ENCODE results near the gene SCGB2A2. TPM values are rescaled to one million over a fixed set of nuclear protein-coding genes. Genes with fewer than 3 reads are reported as not detected.

SCGB2A2 gene
- total RNA-seq, 2 experiments from 2014 or later: not detected

DNA sequence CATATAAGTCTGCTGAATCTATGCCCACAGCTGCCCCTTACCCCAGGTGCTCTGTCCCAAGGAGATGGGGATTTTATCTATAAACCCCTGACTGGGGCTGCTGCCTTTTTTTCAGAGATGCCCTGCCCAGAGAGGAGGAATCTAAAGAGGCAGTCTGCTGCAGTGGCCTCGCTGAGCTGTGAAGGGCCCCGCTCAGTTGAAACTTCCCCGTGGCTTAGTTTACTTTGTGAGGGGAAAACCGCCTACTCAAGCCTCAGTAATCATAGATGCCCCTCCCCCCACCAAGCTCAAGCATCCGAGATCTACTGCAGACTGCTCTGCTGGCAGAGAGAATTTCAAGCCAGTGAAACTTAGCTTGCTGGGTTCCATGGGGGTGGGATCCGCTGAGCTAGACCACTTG, 36.3 kb downstream of the SCGB2A2 start:
- no peak for ATAC-seq
- no peaks in the 10 kb centered on the region for H3K9me3 Mint-ChIP-seq (ENCODE audit: low read depth)
- POLR2A ChIA-PET: no interaction called here
- DNase-seq: no peak
- CTCF ChIA-PET: interaction anchor here (0.7 to 1.6 kb wide), 4 partner anchors 17 to 318 kb away, joined by 3 to 6 read pairs (median 4); no protein-coding TSS in a partner anchor
- no peak overlapping the region for H3K27ac Mint-ChIP-seq
- peaks cover 15% of the 10 kb centered on the region for H3K27me3 Mint-ChIP-seq
- peaks cover 3% of the 10 kb centered on the region for H3K4me1 Mint-ChIP-seq
- no peak overlapping the region for H3K4me3 Mint-ChIP-seq
- intact Hi-C loops (cut with DNase I, micrococcal nuclease): no loop called here
- H3K36me3 Mint-ChIP-seq (ENCODE audit: low read depth): no peaks in the 10 kb centered on the region

GRCh38 chr11:62307950-62308349, 38.0 kb downstream of the SCGB2A2 start:
- DNase-seq (no peak), ATAC-seq (no peak)
- H3K36me3 Mint-ChIP-seq (ENCODE audit: low read depth): no peaks in the 10 kb centered on the region
- H3K9me3 Mint-ChIP-seq (ENCODE audit: low read depth): no peaks in the 10 kb centered on the region
- ChIA-PET POLR2A (no interaction called here), CTCF (interaction anchor here (1.6 kb wide), 1 partner anchor 33 kb away, joined by 4 read pairs; no protein-coding TSS in a partner anchor)
- H3K4me3 Mint-ChIP-seq: no peak overlapping the region
- peaks cover 10% of the 10 kb centered on the region for H3K4me1 Mint-ChIP-seq
- H3K27ac Mint-ChIP-seq: no peak overlapping the region
- peaks cover 15% of the 10 kb centered on the region for H3K27me3 Mint-ChIP-seq
- intact Hi-C loops (cut with DNase I, micrococcal nuclease): no loop called here

- H3K4me1 Mint-ChIP-seq: peaks cover 10% of the 10 kb centered on the region
- no peak for ATAC-seq
- DNase-seq: no peak
- intact Hi-C loops (cut with DNase I, micrococcal nuclease): no loop called here
- no peaks in the 10 kb centered on the region for H3K36me3 Mint-ChIP-seq (ENCODE audit: low read depth)
- ChIA-PET POLR2A (no interaction called here), CTCF (interaction anchor here (0.6 to 2.5 kb wide), 9 partner anchors 12 to 143 kb away, joined by 3 to 31 read pairs (median 5); partner anchors contain the start of gene SCGB1D2)
- no peak overlapping the region for H3K4me3 Mint-ChIP-seq
- H3K27ac Mint-ChIP-seq: no peak overlapping the region
- peaks cover 18% of the 10 kb centered on the region for H3K27me3 Mint-ChIP-seq
- no peaks in the 10 kb centered on the region for H3K9me3 Mint-ChIP-seq (ENCODE audit: low read depth)
These were observed 40.0 kb downstream of the SCGB2A2 start for GRCh38 chr11:62309991-62310390.

GRCh38 chr11:62315431-62315830, 45.5 kb downstream of the SCGB2A2 start:
- Mint-ChIP-seq H3K9me3 (ENCODE audit: low read depth) (no peaks in the 10 kb centered on the region), H3K4me3 (no peak overlapping the region), H3K27me3 (peaks cover 17% of the 10 kb centered on the region), H3K4me1 (peaks cover 10% of the 10 kb centered on the region), H3K36me3 (ENCODE audit: low read depth) (no peaks in the 10 kb centered on the region), H3K27ac (no peak overlapping the region)
- ChIA-PET POLR2A (no interaction called here), CTCF (interaction anchor here (0.8 to 2.5 kb wide), 2 partner anchors 102 to 1785 kb away, joined by 3 to 8 read pairs; no protein-coding TSS in a partner anchor)
- intact Hi-C loops (cut with DNase I, micrococcal nuclease): no loop called here
- ATAC-seq: no peak
- DNase-seq: no peak

DNA sequence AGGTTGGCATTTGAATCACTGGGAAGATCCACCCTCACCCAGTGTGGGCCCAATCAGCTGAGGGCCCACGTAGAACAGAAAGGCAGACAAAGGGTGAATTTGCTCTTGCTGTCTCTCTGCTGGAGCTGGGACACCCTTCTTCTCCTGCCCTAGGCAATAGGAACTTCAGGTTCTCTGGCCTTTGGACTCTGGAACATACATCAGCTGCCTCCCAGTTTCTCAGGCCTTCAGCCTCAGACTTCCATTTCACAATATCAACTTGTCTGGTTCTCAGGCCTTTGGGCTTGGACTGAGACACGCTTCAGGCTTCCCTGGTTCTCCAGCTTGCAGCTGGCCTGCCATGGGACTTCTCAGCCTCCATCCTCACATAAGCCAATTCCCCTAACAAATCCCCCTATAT, 52.6 kb downstream of the SCGB2A2 start:
- Mint-ChIP-seq H3K4me1 (peaks cover 3% of the 10 kb centered on the region), H3K27me3 (peaks cover 17% of the 10 kb centered on the region), H3K4me3 (no peak overlapping the region), H3K27ac (no peak overlapping the region), H3K36me3 (ENCODE audit: low read depth) (no peaks in the 10 kb centered on the region), H3K9me3 (ENCODE audit: low read depth) (no peaks in the 10 kb centered on the region)
- ATAC-seq: no peak
- CTCF ChIA-PET: interaction anchor here (0.6 to 3.7 kb wide), 11 partner anchors 12 to 591 kb away, joined by 3 to 31 read pairs (median 4); partner anchors contain the start of gene ASRGL1
- intact Hi-C loops (cut with DNase I, micrococcal nuclease): no loop called here
- POLR2A ChIA-PET: no interaction called here
- DNase-seq: no peak

Other genes with a start within 250 kb of the SCGB2A2 start
- 100 to 1,000 TPM; 125 to 140 TPM for gene INCENP, start 146.1 kb upstream of the SCGB2A2 start, total RNA-seq
- not detected for gene SCGB1D1, start 79.9 kb upstream of the SCGB2A2 start, total RNA-seq
- gene SCGB2A1, start 61.5 kb upstream of the SCGB2A2 start, total RNA-seq: not detected
- not detected for gene SCGB1D2, start 27.9 kb upstream of the SCGB2A2 start, total RNA-seq
- gene SCGB1D4, start 28.9 kb downstream of the SCGB2A2 start, total RNA-seq: not detected
- gene ASRGL1, start 67.3 kb downstream of the SCGB2A2 start, total RNA-seq: 1 to 10 TPM; 1.2 to 1.3 TPM
- gene SCGB1A1, start 148.9 kb downstream of the SCGB2A2 start, total RNA-seq: not detected